VCaP (cell line): ENCODE results near the gene PRR16.

Experiments used
- H3K27ac ChIP-seq: fragments of 450-650 bp; 2 replicates; pipeline ENCODE4 v1.5.1; 2017
- TF ChIP-seq, protein P1 (sequence below): fragments of 450-650 bp; conservative IDR thresholded peaks from 2 replicates; pipeline ENCODE4 v1.5.1; 2017; ENCODE audit warnings: mild to moderate bottlenecking, moderate library complexity

The PRR16 gene

DNA sequence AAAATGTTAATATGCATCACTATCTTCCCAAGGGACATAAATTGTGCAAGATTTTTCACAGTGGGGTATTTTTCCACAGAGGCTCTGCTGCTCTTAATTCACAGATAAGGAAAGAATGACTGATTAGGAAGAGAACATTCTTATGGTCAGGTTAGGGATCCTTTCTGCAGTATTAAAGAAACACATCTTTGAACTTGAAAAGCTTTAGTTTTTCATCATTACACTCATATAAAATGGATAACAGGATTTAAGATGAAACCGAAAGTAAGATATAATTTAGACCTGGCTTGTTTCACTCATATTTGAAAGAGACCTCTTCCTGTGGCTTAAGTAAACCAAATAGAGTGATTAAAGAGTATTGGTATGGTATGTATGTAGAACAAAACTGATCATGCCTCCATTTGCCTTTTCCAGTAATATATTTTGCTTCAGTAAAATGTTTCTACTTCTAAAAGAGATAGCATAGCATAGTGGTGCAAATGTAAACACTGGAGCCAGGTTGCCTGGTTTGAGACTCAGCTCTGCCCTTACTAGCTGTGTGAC lies 160.0 kb downstream of the PRR16 start:
- H3K27ac ChIP-seq, result no peak overlapping the region

DNA sequence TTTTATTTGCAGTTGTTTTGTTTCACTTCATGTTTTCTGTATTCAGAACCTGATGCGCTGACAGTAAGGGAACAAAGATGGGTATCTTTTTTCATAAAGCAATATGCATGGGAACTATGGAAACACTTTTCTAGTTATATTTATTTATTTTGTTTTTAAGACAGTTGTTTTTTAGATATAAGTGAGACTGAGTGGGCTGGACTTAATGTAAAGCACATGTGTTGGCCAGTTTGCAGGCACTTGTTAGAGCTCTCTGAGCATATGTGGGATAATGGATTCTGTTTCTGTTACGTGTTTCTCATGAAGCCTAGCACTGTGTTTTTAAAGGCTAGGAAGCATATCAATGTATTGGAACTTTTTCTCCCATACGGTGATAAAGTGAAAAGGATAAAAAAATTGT lies 164.1 kb downstream of the PRR16 start:
- no peak overlapping the region for H3K27ac ChIP-seq
- TF ChIP-seq, protein P1, sequence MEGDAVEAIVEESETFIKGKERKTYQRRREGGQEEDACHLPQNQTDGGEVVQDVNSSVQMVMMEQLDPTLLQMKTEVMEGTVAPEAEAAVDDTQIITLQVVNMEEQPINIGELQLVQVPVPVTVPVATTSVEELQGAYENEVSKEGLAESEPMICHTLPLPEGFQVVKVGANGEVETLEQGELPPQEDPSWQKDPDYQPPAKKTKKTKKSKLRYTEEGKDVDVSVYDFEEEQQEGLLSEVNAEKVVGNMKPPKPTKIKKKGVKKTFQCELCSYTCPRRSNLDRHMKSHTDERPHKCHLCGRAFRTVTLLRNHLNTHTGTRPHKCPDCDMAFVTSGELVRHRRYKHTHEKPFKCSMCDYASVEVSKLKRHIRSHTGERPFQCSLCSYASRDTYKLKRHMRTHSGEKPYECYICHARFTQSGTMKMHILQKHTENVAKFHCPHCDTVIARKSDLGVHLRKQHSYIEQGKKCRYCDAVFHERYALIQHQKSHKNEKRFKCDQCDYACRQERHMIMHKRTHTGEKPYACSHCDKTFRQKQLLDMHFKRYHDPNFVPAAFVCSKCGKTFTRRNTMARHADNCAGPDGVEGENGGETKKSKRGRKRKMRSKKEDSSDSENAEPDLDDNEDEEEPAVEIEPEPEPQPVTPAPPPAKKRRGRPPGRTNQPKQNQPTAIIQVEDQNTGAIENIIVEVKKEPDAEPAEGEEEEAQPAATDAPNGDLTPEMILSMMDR, result no peak

More for the DNA sequence above, 160.0 kb downstream of the PRR16 start:
- TF ChIP-seq, protein P1, result no peak

DNA sequence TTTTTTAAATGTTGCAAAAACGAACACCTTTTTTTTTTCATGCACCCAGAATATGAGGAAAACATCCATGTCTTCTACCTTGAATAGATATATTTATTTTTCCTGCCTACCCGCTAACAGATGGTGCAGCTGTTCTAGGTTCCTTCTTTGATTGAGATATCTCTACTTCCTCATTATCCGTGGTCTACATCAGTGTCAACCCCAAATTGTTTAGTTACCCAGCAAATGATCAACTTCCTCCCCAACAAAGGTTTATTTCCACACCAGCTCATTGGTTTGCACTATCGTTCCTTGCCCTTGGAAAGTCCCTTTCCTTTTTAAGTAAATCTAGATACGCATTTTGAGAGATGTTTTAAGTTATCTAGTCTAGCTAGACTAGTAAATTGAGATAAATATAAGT lies 166.4 kb downstream of the PRR16 start:
- TF ChIP-seq, protein P1, result no peak
- H3K27ac ChIP-seq, result no peak overlapping the region

DNA sequence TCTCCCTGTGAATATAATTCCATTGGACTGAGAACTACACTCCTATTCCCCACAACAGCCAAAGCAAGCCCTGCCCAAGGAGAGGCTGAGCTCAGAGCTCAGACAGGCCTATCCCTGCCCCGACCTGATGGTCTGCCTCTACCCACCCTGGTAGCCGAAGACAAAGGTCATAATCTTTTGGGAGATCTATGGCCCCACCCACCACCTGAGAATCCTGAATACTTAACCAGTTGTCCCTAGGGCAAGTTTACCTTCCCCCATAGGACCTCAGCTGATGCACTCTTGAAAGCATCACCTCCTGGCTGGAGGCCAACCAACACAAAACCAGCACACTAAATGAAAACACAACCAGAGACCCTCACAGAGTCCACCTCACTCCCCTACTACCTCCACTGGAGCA lies 167.5 kb downstream of the PRR16 start:
- TF ChIP-seq, protein P1, result no peak
- H3K27ac ChIP-seq, result no peak overlapping the region

DNA sequence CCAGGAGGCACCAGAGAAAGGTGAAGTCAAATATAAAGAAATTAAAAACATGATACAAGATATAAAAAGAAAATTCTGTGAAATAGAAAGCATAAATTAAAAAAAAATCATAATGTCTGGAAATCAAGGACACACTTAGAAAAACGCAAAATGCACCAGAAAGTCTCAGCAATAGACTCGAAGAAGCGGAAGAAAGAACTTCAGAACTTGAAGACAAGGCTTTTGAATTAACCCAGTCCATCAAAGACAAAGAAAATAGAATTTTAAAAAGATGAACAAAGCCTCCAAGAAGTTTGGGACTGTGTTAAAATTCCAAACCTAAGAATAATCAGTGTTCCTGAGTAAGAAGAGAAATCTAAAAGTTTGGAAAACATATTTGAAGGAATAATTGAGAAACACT lies 168.3 kb downstream of the PRR16 start:
- TF ChIP-seq, protein P1, result no peak
- H3K27ac ChIP-seq, result no peak overlapping the region

DNA sequence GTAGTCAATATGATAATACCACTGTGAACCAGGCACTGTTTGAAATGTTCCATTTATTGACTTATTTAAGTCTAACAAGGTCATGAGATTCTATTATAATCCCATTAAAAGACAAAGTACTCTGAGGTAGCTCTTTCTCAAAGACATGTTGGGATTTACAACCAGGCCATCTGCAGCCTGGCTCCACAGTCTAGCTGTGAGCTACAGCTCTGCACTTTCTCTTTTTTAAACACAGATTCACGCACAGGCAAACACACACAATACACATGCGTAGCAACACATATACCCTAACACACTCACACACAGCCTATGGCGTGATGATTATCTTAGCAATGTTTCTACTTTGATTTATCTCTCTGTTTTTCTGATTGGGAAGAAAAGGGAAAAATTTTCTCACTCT lies 174.3 kb downstream of the PRR16 start:
- H3K27ac ChIP-seq, result no peak overlapping the region
- TF ChIP-seq, protein P1, result no peak

DNA sequence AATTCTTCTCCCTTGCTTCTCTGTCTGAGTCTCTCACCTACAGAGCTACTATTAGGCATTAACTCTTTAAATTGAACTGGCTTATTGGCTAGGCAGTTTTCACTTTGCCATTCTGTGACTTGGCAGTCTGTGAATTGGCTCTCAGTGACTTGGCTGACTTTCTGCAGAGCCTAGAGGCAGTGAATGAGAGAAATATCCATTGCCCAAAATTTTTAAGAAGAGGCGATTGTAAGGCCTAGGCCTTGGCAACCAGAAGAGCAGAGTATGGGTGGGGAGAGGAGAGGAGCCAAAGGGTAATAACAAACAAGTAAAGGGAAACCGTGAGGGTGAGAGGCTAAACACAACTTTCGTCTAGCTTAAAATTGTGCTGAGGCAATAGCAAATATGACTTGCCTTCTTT lies 176.7 kb downstream of the PRR16 start:
- TF ChIP-seq, protein P1, result no peak
- no peak overlapping the region for H3K27ac ChIP-seq
